Activated CD4-positive, CD25-positive, alpha-beta regulatory T cell treated with anti-CD3 and anti-CD28 coated beads, Interleukin-2, amount 50 U/mL, for 16 hours (primary cell): ENCODE results near the gene BCL11B.

Experiments
- DNase-seq: peaks from one replicate; pipeline ENCODE4 v3.0.0-alpha.2; 2020; ENCODE audit warnings: low read depth, low spot score

The BCL11B gene

DNA sequence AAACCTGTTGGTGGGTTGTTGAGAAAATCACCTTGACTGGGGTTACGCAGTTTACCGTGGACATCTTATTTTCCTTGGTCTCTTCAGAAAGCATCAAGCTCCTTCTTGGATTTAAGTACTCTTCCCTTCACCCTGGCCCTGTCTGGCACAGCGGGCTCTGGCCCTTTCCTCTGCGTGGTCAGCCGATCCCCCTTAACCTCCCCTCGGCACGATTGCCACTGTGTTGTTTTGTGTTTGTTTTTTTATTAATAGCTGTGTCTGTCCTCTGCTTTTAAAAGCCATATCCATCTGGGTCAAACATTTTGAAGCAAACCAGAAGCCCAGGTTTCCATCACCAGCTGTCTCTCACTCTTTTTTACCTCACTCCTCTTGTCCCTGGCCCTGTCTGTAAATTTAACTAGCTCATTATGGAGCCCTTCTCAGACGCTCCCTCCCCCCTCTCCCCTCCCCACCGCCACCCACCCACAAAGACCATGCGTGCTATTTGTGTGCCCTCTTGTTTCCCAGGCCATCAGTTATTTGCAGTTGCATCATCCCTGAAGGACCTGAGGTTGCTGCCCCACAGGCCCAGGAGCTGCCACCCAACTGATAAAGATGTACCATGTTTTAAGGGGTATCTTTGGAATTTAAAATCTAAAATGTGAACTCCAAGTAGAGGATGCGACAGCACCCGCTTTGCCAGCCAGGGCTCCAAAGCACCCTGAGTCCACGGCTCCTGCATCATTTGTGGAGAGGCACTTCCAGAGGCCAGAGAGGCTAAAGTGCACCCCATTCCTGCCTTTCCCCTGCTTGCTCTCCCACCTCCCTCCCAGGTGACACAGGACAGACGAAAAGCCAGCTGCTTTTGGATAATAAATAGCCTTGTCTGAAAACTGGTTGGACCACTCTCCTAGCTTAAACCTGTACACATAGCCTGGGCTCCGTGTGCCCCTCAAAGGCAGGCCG is 3.9 kb downstream of the BCL11B start:
- DNase-seq = no peak

- no peak for DNase-seq
Measured at GRCh38 chr14:99267381-99267780, 4.6 kb downstream of the BCL11B start.

GRCh38 chr14:99266181-99267178 is 5.5 kb downstream of the BCL11B start:
- DNase-seq = peak; percentile 80

DNA sequence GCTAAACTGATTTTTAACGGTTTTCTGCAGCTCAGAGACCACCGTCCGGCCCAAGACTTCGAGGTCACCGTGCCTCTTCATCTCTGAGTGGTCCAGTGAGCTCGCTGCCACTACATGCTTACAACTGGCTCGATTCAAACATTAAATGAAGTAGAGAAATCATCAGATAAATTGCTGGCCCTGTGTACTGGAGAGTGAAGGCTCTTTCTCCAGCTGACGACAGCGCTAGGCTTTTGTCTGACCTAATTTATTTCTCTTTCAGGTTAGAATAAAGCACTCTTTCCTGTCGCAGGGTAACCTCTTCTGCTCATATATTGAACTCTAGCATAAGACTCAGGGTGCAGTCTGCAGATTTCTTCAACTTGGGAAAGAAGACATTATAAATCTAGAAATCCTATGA is 6.4 kb downstream of the BCL11B start:
- no peak for DNase-seq

GRCh38 chr14:99264691-99265450 is 7.1 kb downstream of the BCL11B start:
- no peak for DNase-seq

GRCh38 chr14:99263564-99264330 is 8.2 kb downstream of the BCL11B start:
- DNase-seq = no peak

- no peak for DNase-seq
Measured at GRCh38 chr14:99262977-99263448, 9.0 kb downstream of the BCL11B start.

- peak; percentile 65 for DNase-seq
Measured at GRCh38 chr14:99261912-99262787, 9.8 kb downstream of the BCL11B start.

- peak; percentile 50 for DNase-seq
Measured at GRCh38 chr14:99260587-99261551, 11.1 kb downstream of the BCL11B start.

DNA sequence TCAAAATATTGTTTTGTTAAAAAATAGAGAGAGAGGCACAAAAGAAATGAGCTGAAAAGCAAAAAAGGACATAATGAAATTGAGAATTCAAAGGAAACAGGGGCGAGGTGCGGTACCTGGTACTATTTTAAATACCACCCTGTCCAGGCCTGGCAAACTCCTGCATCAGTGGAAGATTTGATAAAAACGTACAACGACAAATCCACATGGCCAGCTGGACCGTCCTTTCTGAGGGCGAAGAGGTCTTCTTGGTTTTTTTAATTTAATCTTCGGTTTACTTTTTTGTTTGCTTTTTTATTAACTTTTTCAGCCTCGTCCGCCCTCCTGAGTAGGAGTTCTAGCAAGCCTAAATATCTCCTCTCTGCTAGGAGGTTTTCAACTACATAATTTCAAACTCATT is 11.9 kb downstream of the BCL11B start:
- DNase-seq = no peak

- no peak for DNase-seq
Measured at GRCh38 chr14:99258876-99259726, 12.9 kb downstream of the BCL11B start.

- DNase-seq = no peak
Measured at GRCh38 chr14:99258341-99258861, 13.6 kb downstream of the BCL11B start.

DNA sequence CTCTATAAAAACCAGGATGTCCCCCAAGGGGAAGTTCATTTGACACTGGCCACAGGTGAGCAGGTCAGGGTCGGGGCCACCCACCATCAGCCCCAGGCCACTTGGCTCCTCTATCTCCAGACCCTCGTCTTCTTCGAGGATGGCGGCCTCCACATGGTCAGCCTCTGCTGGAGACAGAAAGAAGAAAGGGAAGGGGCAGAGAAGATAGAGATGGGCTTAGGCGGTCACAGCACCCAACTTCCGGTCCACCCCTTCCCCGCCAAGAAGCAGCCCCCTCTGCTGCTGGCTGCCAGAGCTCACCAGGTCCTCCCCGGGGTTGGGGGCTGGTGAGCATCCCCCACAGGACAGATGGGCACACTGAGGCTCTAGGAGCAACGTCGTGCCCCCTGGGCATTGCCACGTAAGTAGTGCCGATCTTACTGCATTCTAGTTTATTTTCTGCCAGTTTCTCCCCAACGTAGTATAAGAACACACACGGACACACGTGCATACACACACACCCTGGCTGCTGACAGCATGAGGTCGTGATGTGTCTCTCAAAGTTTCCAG is 14.2 kb downstream of the BCL11B start:
- DNase-seq = no peak

GRCh38 chr14:99257122-99257672 is 14.8 kb downstream of the BCL11B start:
- DNase-seq = no peak

- DNase-seq = no peak
Measured at GRCh38 chr14:99256483-99256874, 15.5 kb downstream of the BCL11B start.

GRCh38 chr14:99255621-99256482 is 16.1 kb downstream of the BCL11B start:
- DNase-seq = no peak
